Middle frontal gyrus (tissue), 1 donor: Measurements from ENCODE around the gene KCNJ6.
"Not testable (repeated sequence)": the region's sequence is repeated elsewhere in the genome, so short reads cannot be mapped to it uniquely, and the experiment has no call there.

Experiments
- DNase-seq: peaks from one replicate; pipeline ENCODE4 v3.0.0-alpha.2; 2015; ENCODE audit warnings: low spot score; ENCODE audit errors: extremely low spot score

Gene KCNJ6

DNA sequence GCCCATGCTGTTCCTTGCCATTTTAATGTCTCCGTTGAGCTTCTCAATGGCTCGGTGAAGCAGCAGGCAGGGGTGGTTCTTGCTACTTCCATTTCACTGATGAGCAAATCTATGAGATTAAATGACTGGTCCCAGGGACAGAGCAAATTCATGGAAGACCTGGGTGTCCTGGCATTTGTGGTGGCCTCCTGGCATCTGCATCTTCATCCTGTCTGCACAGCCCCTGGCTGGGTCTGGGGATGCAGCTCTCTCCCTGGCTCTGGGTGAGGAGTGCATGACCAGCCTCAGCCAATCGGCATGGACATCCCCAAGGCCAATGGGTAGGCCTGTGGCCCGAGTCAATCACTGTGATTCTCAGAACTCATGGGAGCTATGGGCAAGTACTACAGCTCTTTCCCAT is 261.7 kb downstream of the KCNJ6 start:
- DNase-seq = no peak

DNA sequence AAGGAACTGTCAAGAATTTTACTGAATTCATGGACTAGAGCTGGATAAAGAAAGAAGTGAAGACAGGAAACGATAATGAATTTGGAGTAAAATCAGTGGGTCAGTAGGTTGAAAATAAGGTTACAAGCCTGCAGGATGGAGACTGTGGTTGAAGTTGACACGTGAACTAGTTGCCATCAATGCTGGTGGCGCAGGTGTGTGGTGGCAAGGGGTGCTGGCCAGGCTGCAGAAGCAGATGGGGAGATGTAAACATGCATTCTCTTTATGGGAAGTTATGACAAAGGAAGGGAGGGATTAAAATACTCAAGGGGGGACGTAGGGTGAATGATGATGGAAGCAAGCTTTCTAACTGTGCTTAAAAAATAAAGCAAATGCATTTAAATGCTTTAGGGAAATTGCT is 263.1 kb downstream of the KCNJ6 start:
- DNase-seq = no peak

DNA sequence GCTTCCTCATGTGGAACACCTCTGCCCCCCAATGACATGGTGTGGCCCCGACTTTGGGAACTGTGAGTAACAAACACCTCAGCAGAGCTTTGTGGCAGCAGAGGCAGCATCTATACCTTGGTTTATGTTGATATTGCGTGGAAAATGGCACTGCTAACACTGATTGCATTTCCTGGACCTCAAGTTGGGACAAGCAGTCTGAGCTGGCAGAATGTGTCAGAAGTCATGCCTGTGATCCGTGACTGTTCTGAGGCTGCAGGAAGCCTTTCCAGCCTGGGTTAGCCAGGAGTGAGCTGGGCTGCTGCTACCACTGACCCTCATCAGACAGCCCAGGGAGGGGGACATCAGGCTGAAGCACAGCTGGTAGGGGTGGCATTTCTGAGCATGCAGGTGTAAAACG is 268.5 kb downstream of the KCNJ6 start:
- DNase-seq = no peak

DNA sequence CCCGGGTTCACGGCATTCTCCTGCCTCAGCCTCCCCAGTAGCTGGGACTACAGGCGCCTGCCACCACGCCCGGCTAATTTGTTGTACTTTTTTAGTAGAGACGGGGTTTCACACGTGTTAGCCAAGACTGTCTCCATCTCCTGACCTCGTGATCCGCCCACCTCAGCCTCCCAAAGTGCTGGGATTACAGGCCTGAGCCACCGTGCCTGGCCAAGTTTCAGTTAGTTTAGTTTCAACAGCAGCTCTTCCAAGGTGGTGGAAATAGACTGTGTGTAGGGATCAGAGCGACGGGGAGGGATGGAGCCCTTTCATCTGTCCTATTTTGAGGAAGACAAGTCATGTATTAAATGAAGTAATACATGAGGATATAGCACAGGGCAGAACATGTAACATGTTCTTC is 269.5 kb downstream of the KCNJ6 start:
- DNase-seq = not testable (repeated sequence)

DNA sequence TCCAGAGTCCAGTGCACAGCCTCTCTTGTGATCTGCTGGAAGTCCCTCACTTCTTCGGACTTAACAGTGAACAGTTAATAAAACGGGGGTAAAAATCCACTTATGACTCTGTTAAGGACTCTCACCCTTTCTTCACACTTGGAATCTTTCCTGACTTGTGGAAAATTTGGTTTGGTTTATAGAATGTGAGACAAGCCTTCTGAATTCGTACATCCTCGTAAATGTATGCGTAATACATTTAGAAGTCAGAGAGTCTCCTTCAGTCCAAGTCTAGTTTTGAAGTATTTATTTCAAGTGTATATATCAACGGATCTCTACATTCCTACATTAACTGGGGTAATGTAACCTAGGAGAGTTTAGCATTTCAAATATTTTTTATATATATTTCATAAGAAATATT is 270.4 kb downstream of the KCNJ6 start:
- DNase-seq = no peak

DNA sequence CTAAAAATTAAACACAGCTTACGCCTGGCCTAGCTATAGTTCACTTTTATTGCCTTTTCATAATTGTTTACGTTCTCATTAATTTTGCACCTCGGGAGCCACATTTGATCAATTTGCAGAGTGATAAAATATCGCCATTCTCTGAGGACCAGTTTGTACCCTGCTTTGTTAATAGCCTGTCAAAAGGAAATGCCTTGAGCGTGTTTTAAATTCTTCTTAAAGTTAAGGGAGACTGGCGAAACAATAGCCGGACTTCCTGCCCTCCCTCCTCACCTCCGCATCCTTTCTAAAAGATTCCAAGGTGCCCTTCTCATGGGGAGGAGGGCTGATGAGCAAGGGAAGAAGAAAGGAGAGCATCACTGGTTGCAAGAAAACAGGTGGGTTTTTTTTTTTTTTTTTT is 271.6 kb downstream of the KCNJ6 start:
- DNase-seq = no peak

DNA sequence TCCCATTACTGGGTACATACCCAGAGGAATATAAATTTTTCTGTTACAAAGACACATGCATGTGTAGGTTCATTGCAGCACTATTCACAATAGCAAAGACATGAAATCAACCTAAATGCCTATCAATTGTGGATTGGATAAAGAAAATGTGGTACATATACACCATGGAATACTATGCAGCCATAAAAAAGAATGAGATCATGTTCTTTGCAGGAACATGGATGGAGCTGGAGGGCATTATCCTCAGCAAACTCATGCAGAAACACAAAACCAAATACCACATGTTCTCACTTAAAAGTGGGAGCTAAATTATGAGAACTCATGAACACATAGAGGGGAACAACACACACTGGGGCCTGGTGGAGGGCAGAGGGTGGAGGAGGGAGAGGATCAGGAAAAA is 272.4 kb downstream of the KCNJ6 start:
- not testable (repeated sequence) for DNase-seq

DNA sequence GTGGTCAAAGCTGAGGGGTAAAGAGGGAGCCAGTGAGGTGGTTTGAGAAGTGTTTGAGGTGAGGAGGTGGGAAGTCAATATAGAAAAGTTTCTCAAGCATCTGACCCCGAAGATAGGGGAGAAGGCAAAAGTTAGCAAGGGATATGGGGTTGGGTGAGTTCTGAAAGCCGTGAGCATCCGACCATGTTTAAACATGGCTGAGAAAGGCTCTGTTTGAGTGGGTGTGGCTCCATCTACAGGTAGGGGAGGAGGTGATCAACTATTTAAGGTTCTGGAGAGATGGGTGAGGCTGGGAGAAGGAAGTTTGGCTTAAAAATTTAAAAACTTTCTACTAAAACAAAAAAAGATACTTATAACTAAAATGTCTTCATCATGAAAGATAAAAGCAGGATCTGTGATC is 273.8 kb downstream of the KCNJ6 start:
- no peak for DNase-seq

DNA sequence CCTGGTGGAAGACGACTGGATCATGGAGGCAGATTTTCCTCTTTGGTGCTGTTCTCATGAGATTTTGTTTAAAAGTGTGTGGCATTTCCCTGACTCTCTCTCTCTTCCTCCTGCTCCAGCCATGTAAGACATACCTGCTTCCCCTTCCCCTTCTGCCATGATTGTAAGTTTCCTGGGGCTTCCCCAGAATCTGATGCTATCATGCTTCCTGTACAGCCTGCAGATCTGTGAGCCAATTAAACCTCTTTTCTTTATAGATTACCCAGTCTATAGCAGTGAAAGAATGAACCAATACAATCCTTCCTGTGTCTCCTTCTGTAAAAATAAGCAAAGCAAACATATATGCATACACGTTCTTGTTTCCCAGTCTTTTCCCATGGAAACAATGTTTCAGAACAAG is 276.5 kb downstream of the KCNJ6 start:
- DNase-seq = no peak

DNA sequence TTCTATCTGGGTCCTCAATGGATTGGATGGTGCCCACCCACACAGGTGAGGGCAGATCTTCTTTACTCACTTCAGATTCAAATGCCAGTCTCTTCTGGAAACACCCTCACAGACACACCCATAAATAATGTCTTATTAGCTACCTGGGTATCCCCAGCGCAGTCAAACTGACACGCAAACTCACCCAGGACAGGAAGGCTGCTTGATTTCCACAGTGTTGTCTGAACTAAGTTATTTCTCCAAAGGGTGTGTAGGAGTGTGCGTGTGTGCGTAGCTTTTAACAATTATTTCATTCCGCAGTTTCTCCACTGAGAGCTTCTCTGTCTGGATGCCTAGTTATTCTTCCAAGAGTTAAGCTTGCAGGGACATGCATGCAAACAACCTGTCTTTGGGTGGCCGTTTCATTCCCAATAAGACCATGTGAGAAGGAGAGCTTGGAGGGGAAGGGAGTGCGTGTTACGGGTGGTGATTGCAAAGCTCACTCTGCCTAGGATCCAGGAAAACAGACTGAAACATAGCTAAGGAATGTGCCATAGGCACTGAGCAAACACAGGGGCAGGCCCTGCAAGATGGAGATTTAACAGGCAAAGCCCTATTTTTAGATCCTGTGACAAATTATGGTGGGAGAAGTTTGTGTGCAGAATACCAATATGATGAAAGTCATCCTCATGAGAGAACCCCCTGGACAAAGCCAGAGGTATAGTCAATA is 280.0 kb downstream of the KCNJ6 start:
- DNase-seq = no peak

DNA sequence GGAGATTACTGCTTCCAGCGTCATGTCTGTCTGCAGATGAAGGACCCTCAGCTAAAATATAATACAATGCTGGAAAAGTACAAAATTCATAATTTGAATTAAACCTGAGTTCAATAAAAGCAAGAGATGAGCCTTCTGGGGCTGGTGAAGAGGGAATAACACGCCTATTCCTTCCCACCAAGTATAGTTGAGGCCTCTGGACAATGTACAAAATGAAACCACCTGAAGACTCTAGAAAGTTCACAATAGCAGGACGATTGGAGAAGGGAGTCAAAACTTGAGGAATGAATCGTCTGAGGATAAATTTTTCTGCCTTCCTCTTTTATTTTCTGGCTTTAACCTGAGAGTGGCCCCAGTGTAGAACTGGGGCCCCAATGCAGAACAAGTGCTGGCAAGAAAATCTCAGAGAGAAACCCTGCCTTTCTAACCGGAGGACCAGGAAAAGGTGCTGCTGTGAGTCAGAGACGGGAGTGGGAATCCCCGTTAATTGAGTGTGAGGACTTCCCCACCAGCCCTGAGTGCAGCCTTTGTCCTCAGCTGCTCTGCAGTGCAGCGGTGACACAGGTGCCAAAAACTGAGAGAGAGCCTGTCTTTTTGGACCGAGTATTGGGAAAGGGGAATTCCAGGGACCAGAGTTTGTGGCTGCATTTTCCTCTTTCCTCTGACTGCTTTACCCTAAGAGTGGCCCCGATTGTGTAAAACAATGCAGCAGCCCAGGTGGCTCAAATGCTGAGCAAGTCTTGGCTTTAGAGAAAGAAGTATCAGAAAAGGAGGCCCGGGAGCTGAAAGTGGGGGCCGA is 284.7 kb downstream of the KCNJ6 start:
- DNase-seq = no peak

DNA sequence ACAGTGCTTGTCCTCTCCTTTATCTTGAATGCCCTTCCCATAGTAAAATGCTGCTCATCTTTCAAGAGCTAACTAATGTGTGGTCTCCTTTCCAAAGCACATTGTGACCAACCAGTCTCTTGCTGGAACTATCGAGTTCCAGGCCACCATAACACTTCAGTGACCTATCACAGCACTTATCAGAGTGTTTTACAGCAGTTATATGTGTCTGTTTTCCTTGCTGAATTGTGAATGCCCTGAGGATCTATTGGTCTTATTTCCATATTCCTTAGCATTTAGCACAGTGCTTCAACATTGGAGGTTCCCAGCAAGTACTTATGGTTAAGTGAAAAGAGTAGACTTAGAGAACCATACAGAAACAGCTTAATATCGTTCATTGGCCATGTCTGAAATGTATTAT is 285.4 kb downstream of the KCNJ6 start:
- DNase-seq = no peak

DNA sequence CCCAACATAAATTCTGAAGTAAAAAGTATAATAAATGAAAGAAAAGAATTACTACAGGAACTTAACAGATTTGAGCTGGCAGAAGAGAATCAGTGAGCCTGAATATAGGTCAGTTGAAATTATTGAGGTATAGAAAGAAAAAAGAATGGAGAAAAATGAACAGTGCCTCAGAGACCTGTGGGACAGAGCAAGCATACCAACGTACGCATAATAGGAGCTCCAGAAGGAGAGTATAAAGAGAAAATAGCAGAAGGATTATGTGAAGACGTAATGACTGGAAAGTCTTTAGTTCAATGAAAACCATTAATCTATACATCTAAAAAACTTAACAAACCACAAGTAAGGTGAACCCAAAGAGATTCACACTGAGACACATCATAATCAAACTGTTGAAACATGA is 287.9 kb downstream of the KCNJ6 start:
- DNase-seq = no peak

DNA sequence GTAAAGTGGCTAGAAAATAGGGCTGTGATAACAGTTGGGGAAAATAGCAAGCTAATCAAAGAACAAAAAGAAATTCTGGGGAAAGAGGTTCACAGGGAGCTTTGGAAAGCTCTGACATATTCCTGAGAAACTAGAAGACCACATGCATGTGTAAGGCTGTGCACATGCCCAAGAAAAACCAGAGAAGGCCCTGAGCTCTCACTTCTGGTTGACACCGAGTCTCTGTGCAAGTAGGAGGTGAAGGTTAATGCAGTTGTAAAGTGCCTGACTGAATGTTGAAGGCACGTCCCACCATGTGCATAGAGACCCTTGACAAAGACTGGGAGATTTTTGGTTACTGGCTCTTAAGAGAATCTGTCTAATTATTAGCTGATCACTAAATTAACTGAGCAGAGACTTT is 288.7 kb downstream of the KCNJ6 start:
- no peak for DNase-seq

DNA sequence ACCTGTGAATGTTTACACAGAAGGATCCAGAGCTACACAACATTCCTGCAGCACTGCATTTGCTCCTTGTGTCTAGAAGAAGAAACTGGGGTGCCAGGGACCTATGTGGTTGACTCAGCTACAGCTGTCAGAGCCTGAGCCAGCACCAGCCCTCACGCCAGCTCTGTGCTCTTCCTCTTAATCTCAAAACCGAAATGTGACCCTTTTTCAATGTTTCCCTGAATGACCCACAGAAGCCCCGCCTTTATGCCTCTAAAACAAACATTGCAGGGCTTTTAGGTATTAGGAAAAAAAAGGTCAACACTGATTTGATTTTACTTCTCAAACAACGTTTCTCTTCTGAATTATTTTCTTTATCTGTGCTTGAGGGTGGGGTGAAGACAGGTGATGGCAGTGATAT is 289.2 kb downstream of the KCNJ6 start:
- DNase-seq = no peak

DNA sequence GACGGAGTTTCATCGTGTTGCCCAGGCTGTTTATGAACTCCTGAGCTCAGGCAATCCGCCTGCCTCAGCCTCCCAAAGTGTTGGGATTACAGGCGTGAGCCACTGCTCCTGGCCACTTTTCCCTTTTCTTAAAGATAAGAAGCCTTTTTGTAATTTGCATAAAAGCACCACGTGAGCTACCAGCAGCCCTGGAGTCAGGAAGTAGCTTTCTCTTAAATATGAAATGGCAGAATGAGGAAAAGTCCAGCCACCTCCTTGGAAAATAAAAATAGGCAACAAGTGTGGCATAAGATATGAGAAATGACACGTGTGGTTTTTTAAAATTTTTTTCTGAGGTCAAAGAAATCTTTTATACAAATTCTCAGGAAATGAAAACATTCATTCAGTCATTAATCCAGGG is 289.9 kb downstream of the KCNJ6 start:
- DNase-seq = no peak

DNA sequence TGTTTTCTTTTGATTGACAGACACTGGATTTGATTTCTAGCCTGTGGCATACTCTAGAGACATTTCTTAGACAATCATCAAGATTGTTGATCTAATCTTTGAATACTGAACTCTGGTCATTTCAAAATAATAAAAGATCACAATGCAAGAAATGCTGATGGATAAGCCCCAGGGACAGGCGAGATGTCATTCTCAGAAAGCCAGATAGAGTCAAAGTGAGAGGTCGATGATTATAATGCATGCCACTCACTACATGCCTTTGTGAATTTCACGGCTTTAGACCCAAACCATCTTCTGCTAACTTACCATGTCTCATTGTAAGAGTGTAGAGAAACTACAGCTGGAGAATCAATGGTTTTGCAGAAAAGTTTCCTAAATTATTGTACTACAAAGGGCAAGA is 292.6 kb downstream of the KCNJ6 start:
- no peak for DNase-seq

DNA sequence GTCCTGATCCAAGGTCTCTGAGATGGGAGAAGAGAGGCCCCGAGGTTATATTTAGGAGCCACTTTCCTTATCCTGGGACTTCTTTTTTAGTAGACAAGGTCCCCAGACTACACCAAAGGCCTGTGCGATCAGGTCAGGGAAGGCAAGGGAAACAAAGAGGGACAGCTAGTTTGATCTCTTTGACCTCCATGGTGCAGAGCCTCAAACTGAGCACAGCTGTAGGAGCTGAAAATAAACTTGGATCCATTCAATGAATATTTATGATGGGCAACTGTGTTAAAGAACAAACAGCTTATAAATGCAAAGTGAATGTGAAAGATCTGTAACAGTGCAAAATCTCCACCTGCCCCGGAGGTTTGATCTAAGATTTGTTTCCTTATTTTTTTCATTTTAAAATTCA is 293.1 kb downstream of the KCNJ6 start:
- no peak for DNase-seq

DNA sequence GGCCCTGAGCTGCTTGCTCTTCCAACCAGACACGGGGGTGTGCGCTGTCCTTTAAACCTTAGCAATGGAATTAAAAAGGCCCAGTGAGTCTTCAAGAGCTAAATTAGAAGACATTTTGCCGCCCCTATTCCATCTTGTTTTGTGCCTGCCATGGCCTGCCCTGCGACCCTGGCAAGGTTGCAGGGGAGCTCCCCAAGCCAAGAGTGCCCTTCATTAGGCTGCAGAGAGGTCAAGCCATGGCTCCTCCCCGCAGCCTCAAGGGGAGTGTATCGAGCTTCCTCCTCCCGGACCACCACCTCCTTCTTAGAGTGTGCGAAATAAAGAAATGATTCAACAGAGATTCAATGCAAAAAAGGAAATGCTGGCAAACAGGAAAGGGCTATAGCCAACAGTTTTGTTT is 293.5 kb downstream of the KCNJ6 start:
- no peak for DNase-seq

DNA sequence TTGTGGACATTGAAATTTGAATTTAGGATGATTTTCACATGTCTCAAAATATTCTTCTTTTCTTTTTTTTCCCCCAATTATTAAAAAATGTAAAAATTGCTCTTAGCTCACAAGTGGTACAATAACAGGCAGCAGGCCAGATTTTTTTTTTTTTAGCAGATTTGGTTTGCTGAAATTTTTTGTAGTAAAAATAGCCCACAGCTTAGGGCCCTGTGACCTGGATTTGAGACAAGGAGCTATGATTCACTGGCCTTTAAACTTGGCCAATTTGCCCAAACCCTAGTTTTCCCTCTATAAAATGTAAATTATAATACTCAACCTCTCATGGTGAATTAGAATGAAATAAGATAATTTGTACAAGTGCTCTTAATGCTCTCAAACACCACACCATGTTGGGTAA is 295.9 kb downstream of the KCNJ6 start:
- DNase-seq = no peak

DNA sequence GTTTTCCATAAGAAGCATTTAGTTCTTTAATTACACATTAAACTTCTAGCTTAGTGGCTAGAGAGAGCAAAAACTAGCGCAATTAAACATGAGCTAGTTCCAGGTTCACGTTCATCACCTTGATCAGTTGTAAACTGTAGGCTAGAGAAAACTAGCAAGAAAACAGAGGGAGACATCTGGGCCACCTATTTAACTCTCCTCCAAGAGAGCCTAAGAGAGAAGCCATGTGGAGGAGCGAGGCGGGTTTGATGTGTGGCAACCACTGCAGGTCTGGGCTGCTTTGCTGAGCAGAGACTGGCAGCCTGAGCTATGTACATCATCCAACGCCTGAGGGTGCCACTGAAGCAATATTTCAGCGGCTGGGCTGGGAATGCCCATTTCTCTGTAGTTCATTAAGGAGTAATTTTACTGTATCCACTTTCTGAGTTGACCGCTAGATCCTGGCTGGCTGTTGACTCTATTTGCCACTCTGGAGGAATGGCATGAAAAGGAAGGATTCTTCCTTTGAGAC is 296.7 kb downstream of the KCNJ6 start:
- no peak for DNase-seq

DNA sequence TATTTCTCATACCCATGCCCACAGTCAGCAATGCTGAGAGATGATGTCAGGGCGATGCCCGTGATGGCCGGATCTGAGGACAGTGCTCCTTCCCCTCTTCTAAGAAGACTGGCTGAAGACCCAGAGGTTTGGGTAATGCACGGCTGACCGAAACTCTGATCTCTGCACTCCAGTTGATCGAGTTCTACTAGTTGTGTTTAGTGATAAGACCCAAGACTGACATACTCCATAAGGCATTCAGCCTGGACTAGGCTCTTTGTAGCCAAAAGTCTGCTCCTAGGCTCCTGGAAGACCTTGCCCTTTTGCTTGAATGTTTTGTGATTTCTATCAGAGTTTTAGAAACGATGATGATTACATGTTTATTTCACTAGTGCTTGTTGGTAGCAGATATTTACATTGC is 298.2 kb downstream of the KCNJ6 start:
- no peak for DNase-seq

DNA sequence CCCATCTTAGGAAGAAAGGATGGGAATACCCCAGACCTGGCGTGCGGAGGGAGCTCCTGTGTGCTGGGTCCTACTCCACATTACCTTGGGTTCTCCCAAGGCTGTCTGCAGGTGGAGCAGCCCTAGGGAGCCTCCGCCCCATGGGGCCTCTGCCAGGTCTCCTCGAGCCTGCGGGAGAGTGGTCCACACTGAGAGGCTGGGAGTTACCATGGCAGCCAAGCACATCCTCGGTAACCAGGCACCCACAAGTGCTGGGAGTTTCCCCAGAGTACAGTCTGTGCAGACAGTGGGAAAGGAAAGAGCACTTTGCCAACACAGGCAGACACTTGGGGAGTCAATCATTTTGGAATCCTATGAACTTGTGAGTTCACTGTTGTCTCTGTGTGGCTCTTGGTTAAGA is 300.3 kb downstream of the KCNJ6 start:
- DNase-seq = no peak
